Hepatocyte (in vitro differentiated cells): ENCODE measurements around the gene FGF12. TPM values are rescaled to one million over a fixed set of nuclear protein-coding genes. Genes with fewer than 3 reads are reported as not detected.

Source experiments
- DNase-seq: peaks from one replicate; pipeline ENCODE4 v3.0.0-alpha.2; 2016; ENCODE audit warnings: low spot score
- H2AFZ ChIP-seq: fragments of 200-600 bp; sonication (generic); 2 replicates; pipeline ENCODE4 v1.6.0; 2016; ENCODE audit warnings: antibody characterized with exemption, mild to moderate bottlenecking
- H3K27ac ChIP-seq: fragments of 200-600 bp; sonication (generic); 2 replicates; pipeline ENCODE4 v1.5.1; 2016; ENCODE audit warnings: mild to moderate bottlenecking
- H3K27me3 ChIP-seq: fragments of 200-600 bp; sonication (generic); 2 replicates; pipeline ENCODE4 v1.6.1; 2016
- H3K36me3 ChIP-seq: fragments of 200-600 bp; sonication (generic); replicated peaks from 2 replicates; pipeline ENCODE4 v1.5.1; 2016; ENCODE audit warnings: low read depth; ENCODE audit not compliant: insufficient read depth
- H3K4me1 ChIP-seq: fragments of 200-600 bp; sonication (generic); 2 replicates; pipeline ENCODE4 v1.5.1; 2016; ENCODE audit warnings: mild to moderate bottlenecking, moderate library complexity; ENCODE audit not compliant: insufficient read depth
- H3K4me2 ChIP-seq: fragments of 200-600 bp; sonication (generic); 2 replicates; pipeline ENCODE4 v1.6.0; 2016
- H3K4me3 ChIP-seq: fragments of 200-600 bp; sonication (generic); 2 replicates; pipeline ENCODE4 v1.5.1; 2016; ENCODE audit warnings: mild to moderate bottlenecking
- H3K79me2 ChIP-seq: fragments of 200-600 bp; sonication (generic); 2 replicates; pipeline ENCODE4 v1.6.0; 2017; ENCODE audit warnings: mild to moderate bottlenecking
- H3K9me2 ChIP-seq: fragments of 200-600 bp; sonication (generic); replicated peaks from 2 replicates; pipeline ENCODE4 v1.6.0; 2017; ENCODE audit warnings: mild to moderate bottlenecking; ENCODE audit not compliant: insufficient read depth
- H3K9me3 ChIP-seq: fragments of 200-600 bp; sonication (generic); 2 replicates; pipeline ENCODE4 v1.5.1; 2016; ENCODE audit warnings: low read depth, mild to moderate bottlenecking
- H4K20me1 ChIP-seq: fragments of 200-600 bp; sonication (generic); 2 replicates; pipeline ENCODE4 v1.6.0; 2016; ENCODE audit warnings: mild to moderate bottlenecking; ENCODE audit not compliant: insufficient read depth, poor library complexity, severe bottlenecking
- CTCF ChIP-seq: fragments of 200-600 bp; sonication (generic); IDR thresholded peaks from 2 replicates; pipeline ENCODE4 v1.5.1; 2016; ENCODE audit warnings: antibody characterized with exemption, mild to moderate bottlenecking; ENCODE audit not compliant: poor library complexity
- EZH2 ChIP-seq: fragments of 200-600 bp; sonication (generic); IDR thresholded peaks from 2 replicates; pipeline ENCODE4 v1.6.1; 2016; ENCODE audit warnings: antibody characterized with exemption, mild to moderate bottlenecking, borderline replicate concordance
- EZH2phosphoT487 ChIP-seq: fragments of 200-600 bp; sonication (generic); IDR thresholded peaks from one replicate; pipeline ENCODE4 v1.6.1; 2018; ENCODE audit warnings: antibody characterized with exemption, mild to moderate bottlenecking, low read depth, moderate library complexity; ENCODE audit not compliant: unreplicated experiment, severe bottlenecking
- WGBS: methylation state at CpG from one replicate; pipeline ENCODE4 v1.1.6; 2016; ENCODE audit warnings: low lambda C conversion rate; ENCODE audit errors: missing lambda C conversion rate; 5-methylcytosine and 5-hydroxymethylcytosine counted together
- polyA plus RNA-seq: library from polyadenylated mRNA; unstranded; fragments of >200 nt; fragmentation: Nextera tagmentation; extraction: Ambion mirVana; gene quantifications from 2 replicates; pipeline ENCODE4 v1.2.1, GENCODE V29; 2016
- total RNA-seq: library from RNA; depleted of rRNA; stranded (reverse); fragments of >200 nt; gene quantifications from 2 replicates; pipeline ENCODE4 v1.2.3, GENCODE V29; 2014

Gene FGF12
- total and polyA plus RNA-seq, 2 experiments from 2014 or later = 2.1 TPM

- Histone ChIP-seq H3K4me1 (no peaks in the 10 kb centered on the region), H2AFZ (no peak overlapping the region), H3K36me3 (no peaks in the 10 kb centered on the region), H3K9me2 (no peaks in the 10 kb centered on the region), H3K79me2 (no peaks in the 10 kb centered on the region), H3K4me3 (no peak overlapping the region), H4K20me1 (no peaks in the 10 kb centered on the region), H3K27me3 (no peaks in the 10 kb centered on the region), H3K4me2 (no peak overlapping the region), H3K9me3 (no peaks in the 10 kb centered on the region), H3K27ac (no peak overlapping the region)
- DNase-seq = no peak
- no peak for TF ChIP-seq EZH2
- TF ChIP-seq EZH2phosphoT487 = no peak
- no peak for TF ChIP-seq CTCF
- 86% methylated on average over 3 of the region's 3 CpGs for WGBS
Measured at GRCh38 chr3:192303235-192303634, 424.1 kb downstream of the FGF12 start.

- no peak overlapping the region for H3K4me3 ChIP-seq
- H3K27me3 ChIP-seq = no peaks in the 10 kb centered on the region
- TF ChIP-seq EZH2phosphoT487 (no peak), CTCF (no peak), EZH2 (no peak)
- no peaks in the 10 kb centered on the region for H3K79me2 ChIP-seq
- H2AFZ ChIP-seq = no peak overlapping the region
- no peak for DNase-seq
- H3K9me3 ChIP-seq = no peaks in the 10 kb centered on the region
- no peak overlapping the region for H3K4me2 ChIP-seq
- H3K27ac ChIP-seq = no peak overlapping the region
- H3K4me1 ChIP-seq = no peaks in the 10 kb centered on the region
- H3K36me3 ChIP-seq = no peaks in the 10 kb centered on the region
- no peaks in the 10 kb centered on the region for H4K20me1 ChIP-seq
- H3K9me2 ChIP-seq = no peaks in the 10 kb centered on the region
Measured at GRCh38 chr3:192302721-192303120, 424.6 kb downstream of the FGF12 start.

GRCh38 chr3:192299921-192300320 is 427.4 kb downstream of the FGF12 start:
- H3K27me3 ChIP-seq = no peaks in the 10 kb centered on the region
- no peak overlapping the region for H3K4me2 ChIP-seq
- H3K9me2 ChIP-seq = no peaks in the 10 kb centered on the region
- TF ChIP-seq EZH2phosphoT487 = no peak
- TF ChIP-seq CTCF = no peak
- TF ChIP-seq EZH2 = no peak
- H4K20me1 ChIP-seq = no peaks in the 10 kb centered on the region
- no peak overlapping the region for H3K4me3 ChIP-seq
- 100% methylated on average over 1 of the region's 1 CpG for WGBS
- no peaks in the 10 kb centered on the region for H3K79me2 ChIP-seq
- H3K36me3 ChIP-seq = no peaks in the 10 kb centered on the region
- no peaks in the 10 kb centered on the region for H3K9me3 ChIP-seq
- no peak overlapping the region for H2AFZ ChIP-seq
- DNase-seq = no peak
- no peaks in the 10 kb centered on the region for H3K4me1 ChIP-seq
- no peak overlapping the region for H3K27ac ChIP-seq

DNA sequence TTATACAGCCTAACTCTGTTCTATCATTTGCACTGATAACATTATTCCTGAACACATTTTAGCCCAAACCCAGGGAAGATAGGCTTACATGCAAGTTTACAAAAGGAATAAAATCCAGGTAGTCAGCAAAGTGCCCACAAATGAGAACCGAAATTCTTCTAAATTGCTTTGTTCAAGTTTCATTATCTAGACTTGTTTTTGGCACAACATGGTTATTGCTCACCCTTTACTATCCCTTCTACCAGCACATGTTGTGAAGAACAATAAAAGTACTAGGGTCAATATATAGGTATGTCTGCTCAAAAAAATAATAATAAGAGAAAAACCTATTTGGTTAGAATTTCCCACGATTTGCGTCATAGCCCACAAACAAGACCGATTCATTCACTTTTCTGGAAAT is 430.5 kb downstream of the FGF12 start:
- H3K4me2 ChIP-seq = no peak overlapping the region
- H3K27me3 ChIP-seq = no peaks in the 10 kb centered on the region
- no peaks in the 10 kb centered on the region for H4K20me1 ChIP-seq
- no peak for DNase-seq
- H3K36me3 ChIP-seq = no peaks in the 10 kb centered on the region
- no peak overlapping the region for H3K27ac ChIP-seq
- peaks cover 3% of the 10 kb centered on the region for H3K9me3 ChIP-seq
- H3K79me2 ChIP-seq = no peaks in the 10 kb centered on the region
- no peaks in the 10 kb centered on the region for H3K9me2 ChIP-seq
- H2AFZ ChIP-seq = no peak overlapping the region
- H3K4me3 ChIP-seq = no peak overlapping the region
- 94% methylated on average over 4 of the region's 4 CpGs for WGBS
- TF ChIP-seq EZH2phosphoT487 (no peak), CTCF (no peak), EZH2 (no peak)
- no peaks in the 10 kb centered on the region for H3K4me1 ChIP-seq
